Measurements from ENCODE around the gene SF3A1. TPM values are rescaled to one million over a fixed set of nuclear protein-coding genes. Genes with fewer than 3 reads are reported as not detected.

SF3A1 gene
- total and polyA plus RNA-seq, 2 of the 13 experiments (the other 11 are each of a cell fraction or from before 2014, with no cell fraction given) = 10.0 to 22.0 TPM

DNA sequence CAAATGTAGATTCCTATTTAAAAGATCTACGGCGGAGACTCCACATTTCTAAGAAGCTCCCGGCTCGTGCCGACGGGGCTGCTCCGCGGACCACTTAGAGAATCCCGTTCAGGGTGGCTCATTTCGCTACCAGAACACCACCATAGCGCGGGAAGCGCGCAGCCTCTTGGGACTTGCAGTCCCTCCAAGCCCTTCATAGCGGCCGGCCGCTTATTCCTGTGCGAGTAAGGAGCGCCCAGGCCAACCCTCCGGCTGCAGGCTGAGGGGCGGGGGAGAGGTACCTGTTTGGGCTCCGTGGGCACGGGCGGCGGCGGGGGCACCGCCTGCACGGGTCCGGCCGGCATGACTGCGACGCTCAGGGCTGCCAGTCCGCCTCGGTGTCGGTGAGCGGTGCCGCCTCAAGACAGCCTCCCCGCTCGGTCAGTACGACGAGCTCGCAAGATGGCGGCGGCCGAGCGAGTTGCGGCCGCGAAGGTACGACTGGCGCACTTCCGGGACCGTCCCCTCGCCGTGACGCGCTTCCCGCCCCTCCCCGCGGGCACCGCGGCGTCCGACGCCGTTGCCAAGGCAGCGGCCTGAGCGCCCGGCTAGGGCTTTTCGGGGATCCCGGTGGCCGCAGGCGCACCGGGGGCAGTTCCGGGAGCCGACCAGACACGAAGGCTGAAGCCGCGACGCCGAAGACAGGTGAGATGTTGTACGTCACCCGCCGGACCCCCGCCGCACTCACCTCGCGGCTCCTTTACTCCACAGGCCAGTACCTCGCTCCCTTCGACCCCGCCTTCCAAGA, at the start of gene SF3A1, which contains the start of gene CCDC157 (continued):
- TF ChIP-seq, protein P1, sequence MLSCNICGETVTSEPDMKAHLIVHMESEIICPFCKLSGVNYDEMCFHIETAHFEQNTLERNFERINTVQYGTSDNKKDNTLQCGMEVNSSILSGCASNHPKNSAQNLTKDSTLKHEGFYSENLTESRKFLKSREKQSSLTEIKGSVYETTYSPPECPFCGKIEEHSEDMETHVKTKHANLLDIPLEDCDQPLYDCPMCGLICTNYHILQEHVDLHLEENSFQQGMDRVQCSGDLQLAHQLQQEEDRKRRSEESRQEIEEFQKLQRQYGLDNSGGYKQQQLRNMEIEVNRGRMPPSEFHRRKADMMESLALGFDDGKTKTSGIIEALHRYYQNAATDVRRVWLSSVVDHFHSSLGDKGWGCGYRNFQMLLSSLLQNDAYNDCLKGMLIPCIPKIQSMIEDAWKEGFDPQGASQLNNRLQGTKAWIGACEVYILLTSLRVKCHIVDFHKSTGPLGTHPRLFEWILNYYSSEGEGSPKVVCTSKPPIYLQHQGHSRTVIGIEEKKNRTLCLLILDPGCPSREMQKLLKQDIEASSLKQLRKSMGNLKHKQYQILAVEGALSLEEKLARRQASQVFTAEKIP (CRISPR knock-in tag; IDR thresholded peaks at IDR 0.05; ENCODE audit: borderline replicate concordance) = no peak
- TF ChIP-seq PITX1 (CRISPR knock-in tag; IDR thresholded peaks at IDR 0.05) (no peak), ZNF292 (CRISPR knock-in tag; IDR thresholded peaks at IDR 0.05; ENCODE audit: borderline replicate concordance, low read depth) (no peak), ZNF75D (CRISPR knock-in tag; IDR thresholded peaks at IDR 0.05; ENCODE audit: borderline replicate concordance) (no peak), ZMAT3 (CRISPR knock-in tag; conservative IDR thresholded peaks at IDR 0.05) (peak; percentile 75; the same call in 1 of the 2 replicates), HNRNPUL1 (IDR thresholded peaks at IDR 0.05; ENCODE audit: low read depth, low read length) (no peak), ZNF230 (CRISPR knock-in tag; IDR thresholded peaks at IDR 0.05) (no peak), ZBTB7A (CRISPR knock-in tag; IDR thresholded peaks at IDR 0.05) (no peak), XRCC5 (optimal IDR thresholded peaks at IDR 0.05; ENCODE audit: low read length) (no peak), MXI1 (IDR thresholded peaks at IDR 0.05; ENCODE audit: borderline replicate concordance, low read depth, low read length) (peak; percentile 92), ZMYM3 (CRISPR knock-in tag; IDR thresholded peaks at IDR 0.05) (no peak), ZNF576 (CRISPR knock-in tag; IDR thresholded peaks at IDR 0.05) (no peak)
- TF ChIP-seq, protein P2, sequence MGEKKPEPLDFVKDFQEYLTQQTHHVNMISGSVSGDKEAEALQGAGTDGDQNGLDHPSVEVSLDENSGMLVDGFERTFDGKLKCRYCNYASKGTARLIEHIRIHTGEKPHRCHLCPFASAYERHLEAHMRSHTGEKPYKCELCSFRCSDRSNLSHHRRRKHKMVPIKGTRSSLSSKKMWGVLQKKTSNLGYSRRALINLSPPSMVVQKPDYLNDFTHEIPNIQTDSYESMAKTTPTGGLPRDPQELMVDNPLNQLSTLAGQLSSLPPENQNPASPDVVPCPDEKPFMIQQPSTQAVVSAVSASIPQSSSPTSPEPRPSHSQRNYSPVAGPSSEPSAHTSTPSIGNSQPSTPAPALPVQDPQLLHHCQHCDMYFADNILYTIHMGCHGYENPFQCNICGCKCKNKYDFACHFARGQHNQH (CRISPR knock-in tag; IDR thresholded peaks at IDR 0.05) = 0 out of 2 replicates have a peak, but pooled peaks have one; percentile 63
- TF ChIP-seq, protein P3, sequence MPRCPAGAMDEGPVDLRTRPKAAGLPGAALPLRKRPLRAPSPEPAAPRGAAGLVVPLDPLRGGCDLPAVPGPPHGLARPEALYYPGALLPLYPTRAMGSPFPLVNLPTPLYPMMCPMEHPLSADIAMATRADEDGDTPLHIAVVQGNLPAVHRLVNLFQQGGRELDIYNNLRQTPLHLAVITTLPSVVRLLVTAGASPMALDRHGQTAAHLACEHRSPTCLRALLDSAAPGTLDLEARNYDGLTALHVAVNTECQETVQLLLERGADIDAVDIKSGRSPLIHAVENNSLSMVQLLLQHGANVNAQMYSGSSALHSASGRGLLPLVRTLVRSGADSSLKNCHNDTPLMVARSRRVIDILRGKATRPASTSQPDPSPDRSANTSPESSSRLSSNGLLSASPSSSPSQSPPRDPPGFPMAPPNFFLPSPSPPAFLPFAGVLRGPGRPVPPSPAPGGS (CRISPR knock-in tag; IDR thresholded peaks at IDR 0.05) = peak; percentile 68; the same call in 1 of the 2 replicates
- TF ChIP-seq, protein P4, sequence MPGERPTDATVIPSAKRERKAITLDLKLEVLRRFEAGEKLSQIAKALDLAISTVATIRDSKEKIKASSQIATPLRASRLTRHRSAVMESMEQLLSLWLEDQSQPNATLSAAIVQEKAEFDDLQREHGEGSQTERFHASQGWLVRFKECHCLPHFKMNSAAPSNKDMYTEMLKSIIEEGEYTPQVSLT (CRISPR knock-in tag; IDR thresholded peaks at IDR 0.05; ENCODE audit: borderline replicate concordance, low read depth) = no peak; the same call in 1 of the 2 replicates
- TF ChIP-seq, protein P5, sequence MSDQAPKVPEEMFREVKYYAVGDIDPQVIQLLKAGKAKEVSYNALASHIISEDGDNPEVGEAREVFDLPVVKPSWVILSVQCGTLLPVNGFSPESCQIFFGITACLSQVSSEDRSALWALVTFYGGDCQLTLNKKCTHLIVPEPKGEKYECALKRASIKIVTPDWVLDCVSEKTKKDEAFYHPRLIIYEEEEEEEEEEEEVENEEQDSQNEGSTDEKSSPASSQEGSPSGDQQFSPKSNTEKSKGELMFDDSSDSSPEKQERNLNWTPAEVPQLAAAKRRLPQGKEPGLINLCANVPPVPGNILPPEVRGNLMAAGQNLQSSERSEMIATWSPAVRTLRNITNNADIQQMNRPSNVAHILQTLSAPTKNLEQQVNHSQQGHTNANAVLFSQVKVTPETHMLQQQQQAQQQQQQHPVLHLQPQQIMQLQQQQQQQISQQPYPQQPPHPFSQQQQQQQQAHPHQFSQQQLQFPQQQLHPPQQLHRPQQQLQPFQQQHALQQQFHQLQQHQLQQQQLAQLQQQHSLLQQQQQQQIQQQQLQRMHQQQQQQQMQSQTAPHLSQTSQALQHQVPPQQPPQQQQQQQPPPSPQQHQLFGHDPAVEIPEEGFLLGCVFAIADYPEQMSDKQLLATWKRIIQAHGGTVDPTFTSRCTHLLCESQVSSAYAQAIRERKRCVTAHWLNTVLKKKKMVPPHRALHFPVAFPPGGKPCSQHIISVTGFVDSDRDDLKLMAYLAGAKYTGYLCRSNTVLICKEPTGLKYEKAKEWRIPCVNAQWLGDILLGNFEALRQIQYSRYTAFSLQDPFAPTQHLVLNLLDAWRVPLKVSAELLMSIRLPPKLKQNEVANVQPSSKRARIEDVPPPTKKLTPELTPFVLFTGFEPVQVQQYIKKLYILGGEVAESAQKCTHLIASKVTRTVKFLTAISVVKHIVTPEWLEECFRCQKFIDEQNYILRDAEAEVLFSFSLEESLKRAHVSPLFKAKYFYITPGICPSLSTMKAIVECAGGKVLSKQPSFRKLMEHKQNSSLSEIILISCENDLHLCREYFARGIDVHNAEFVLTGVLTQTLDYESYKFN (CRISPR knock-in tag; conservative IDR thresholded peaks at IDR 0.05) = 0 out of 2 replicates have a peak, but pooled peaks have one; percentile 24
- TF ChIP-seq, protein P6, sequence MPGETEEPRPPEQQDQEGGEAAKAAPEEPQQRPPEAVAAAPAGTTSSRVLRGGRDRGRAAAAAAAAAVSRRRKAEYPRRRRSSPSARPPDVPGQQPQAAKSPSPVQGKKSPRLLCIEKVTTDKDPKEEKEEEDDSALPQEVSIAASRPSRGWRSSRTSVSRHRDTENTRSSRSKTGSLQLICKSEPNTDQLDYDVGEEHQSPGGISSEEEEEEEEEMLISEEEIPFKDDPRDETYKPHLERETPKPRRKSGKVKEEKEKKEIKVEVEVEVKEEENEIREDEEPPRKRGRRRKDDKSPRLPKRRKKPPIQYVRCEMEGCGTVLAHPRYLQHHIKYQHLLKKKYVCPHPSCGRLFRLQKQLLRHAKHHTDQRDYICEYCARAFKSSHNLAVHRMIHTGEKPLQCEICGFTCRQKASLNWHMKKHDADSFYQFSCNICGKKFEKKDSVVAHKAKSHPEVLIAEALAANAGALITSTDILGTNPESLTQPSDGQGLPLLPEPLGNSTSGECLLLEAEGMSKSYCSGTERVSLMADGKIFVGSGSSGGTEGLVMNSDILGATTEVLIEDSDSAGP (CRISPR knock-in tag; IDR thresholded peaks at IDR 0.05; ENCODE audit: borderline replicate concordance) = peak; percentile 90; the same call in 1 of the 2 replicates
